GM21723 (cell line): Measurements from ENCODE around the gene LYVE1.

Source experiments
- ATAC-seq: cut with Tn5 transposase; IDR thresholded peaks from one replicate; pipeline ENCODE4 v1.9.1; 2021; ENCODE audit warnings: mild to moderate bottlenecking, moderate library complexity; ENCODE audit not compliant: unreplicated experiment

LYVE1 gene

DNA sequence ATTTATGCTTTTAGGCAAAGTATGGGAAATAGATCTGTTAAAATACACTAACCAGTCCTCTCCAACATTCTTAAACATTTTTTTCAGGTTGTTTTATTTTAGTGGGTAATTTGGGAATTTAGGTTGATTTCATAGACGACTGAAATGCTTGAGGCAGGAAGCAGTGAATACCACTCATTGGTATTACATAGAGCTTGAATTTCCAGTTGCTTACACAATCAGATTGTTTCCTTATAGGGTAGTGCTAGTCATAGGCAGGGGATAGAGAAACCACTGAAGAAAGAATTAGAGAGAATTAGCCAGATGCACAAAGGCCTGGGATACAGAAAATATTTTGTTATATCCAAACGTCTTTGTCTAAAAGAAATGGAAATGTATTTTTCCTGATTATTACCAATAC lies 23.9 kb upstream of the LYVE1 start:
- no peak for ATAC-seq

- ATAC-seq = no peak
Observed at GRCh38 chr11:10591741-10592140, 23.3 kb upstream of the LYVE1 start.

DNA sequence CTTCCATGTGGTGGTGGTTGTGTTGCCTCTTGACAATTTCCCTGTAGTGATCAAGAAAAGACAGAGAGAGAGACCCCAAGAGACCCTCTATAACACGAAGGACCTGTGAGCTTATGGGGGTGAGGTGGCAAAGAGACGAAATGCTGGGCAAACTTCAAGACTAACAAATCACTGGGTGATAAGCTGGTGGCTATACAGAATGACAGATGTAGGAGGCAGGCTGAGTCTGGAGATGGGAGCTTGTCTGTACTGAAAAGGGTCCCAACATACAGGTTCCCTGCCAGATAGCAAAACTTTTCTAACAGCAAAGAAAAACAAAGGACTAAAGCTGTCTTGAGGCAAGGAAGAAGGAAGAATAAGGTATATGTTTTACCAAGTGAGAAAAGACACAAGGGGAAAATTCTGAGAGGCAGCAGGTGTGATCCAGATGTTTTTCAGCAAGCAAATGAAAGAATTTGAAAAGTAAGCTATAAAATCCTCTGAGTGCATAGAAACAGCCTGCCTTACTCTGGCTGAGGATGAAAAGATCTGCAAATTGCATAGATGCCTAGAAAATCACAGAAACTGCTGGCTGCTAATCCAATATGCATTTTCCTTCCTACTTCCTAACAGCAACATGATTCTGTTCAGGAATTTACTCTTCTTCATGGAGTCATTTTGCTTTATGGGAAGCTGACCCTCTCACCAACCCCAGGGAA lies 21.9 kb upstream of the LYVE1 start:
- ATAC-seq = no peak

- ATAC-seq = no peak
Observed at GRCh38 chr11:10588904-10589303, 20.4 kb upstream of the LYVE1 start.

DNA sequence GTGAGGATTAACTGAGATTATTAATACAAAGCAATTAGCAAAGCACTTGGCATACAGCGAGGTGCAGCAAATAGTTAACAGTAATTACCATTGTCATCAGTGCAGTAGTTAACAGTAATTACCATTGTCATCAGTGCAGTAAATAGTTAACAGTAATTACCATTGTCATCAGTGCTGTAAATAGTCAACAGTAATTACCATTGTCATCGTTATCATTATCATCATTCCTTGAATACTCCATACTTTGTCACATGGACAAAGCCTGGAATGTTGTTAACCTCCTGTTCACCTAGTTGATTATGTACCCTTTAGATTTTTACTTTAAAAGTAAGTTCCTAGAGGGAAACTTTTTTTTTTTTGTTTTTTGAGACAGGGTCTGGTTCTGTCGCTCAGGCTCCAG lies 19.5 kb upstream of the LYVE1 start:
- ATAC-seq = no peak

DNA sequence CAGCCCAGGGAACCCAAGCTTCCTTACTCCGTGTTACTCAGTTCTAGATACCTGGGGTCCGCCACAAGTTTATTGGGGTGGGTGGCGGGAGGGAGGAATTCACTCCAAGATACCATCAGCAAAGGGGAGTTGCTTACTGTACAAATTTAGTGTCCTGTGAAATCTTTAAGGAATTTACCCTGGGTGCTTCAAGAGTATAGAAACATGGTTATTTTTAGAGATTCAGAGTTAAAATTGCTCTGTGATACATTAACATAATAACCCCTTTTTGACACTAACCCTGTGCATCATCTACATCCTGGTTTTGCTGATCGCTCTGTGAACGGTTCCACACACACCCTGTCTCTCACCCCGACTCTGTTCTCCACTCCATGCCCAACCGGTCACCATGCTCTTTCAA lies 18.9 kb upstream of the LYVE1 start:
- no peak for ATAC-seq

GRCh38 chr11:10584071-10584501 lies 15.6 kb upstream of the LYVE1 start:
- ATAC-seq = no peak

- no peak for ATAC-seq
Observed at GRCh38 chr11:10581481-10582019, 13.1 kb upstream of the LYVE1 start.

DNA sequence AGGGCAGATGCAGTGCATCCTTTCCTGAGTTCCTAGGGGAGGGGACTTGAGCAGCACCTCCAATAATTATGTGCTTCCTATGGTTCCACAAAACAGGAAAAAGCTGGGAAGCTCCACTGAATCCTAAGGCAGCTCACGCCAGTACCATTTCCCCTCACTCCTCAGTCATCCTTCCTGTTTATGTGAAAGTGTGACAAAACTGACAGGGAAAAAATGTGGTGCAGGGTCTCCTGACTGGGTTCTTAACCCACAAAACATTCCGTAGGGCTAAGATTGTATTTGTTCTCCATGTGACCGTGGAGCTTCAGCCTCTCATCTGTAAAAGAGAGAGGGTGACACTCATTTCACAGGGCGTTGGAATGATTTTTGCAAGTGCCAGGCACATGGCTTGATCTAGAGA lies 12.2 kb upstream of the LYVE1 start:
- ATAC-seq = no peak

DNA sequence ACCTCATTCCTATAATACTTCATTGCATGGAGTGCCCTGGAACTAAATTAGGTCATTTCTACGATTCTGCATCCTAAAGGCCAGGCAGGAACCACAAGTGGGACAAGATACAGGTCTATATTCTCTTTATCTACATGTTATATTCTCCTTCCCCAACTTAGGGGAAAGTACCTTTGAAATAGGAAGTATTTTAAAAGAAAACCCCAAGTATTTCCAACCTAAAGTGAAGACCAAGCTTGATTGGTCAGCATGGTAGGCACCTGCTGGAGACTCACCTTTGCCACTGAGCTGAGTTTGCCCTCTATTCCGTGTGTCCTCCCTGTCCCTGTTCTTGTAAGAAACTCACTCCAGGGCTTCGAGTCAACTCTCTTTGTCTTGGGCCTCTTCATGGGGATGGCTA lies 11.2 kb upstream of the LYVE1 start:
- ATAC-seq = no peak

- ATAC-seq = no peak
Observed at GRCh38 chr11:10576035-10576398, 7.6 kb upstream of the LYVE1 start.

GRCh38 chr11:10575346-10576034 lies 7.0 kb upstream of the LYVE1 start:
- no peak for ATAC-seq

DNA sequence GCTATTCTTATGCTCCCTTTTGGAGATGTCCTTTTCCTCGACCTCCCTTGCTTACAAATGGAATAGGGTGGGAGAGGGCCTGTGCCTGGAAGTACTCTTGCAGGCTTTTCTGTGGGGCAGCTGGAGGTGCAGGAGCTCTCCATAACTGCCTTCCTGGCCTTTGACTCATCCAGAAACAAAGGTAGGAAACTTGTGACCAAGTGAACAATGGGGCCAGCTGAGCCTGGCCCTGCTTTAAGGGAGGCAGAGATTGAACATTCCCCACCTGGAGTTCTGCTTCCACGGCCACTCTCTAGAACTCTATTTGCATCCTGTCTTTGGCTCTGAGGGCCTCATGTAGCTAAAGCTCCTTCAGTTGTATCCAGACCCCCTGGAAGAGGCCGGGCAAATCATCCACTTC lies 5.1 kb upstream of the LYVE1 start:
- ATAC-seq = no peak

DNA sequence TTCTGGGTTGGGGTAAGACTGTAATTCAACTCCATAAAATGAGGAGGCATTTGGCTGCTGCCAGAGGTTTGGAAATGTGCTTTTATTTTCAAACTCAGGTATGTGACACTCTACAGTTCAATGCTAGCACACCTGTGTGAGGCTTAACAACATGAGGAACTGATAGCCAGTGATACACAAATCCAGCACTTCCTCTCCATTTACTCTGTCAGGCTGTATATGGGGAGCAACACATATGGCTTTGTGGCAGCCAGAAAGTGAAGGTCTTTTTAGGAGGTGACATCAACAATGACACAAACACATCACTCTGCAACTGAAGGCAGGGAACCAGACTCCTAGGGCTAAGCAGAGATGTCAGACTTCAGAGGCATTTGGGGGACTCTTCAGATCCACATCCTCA lies 4.6 kb upstream of the LYVE1 start:
- no peak for ATAC-seq

DNA sequence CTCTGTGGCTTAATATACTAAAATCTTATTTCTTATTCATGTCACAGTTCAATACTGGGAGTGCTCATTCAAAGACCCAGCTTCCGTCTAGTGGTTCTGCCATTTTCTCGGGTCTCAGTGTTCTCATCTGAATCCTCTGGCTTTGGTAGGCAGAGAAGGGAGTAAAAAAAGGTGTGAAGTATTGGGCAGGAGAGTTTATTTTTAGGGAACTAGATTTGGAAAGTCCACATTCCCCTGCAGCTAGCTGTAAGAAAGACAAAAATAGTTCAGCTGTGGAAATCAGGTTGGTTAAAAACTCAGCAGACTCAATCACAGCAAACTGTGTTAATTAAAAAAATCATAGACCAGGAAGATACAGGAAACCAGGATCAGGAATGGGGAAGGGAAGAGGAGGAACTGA lies 4.1 kb upstream of the LYVE1 start:
- ATAC-seq = no peak

GRCh38 chr11:10567446-10567845 lies 1.0 kb downstream of the LYVE1 start:
- no peak for ATAC-seq

GRCh38 chr11:10566257-10566957 lies 2.1 kb downstream of the LYVE1 start:
- ATAC-seq = no peak

GRCh38 chr11:10565493-10565892 lies 3.0 kb downstream of the LYVE1 start:
- ATAC-seq = no peak

DNA sequence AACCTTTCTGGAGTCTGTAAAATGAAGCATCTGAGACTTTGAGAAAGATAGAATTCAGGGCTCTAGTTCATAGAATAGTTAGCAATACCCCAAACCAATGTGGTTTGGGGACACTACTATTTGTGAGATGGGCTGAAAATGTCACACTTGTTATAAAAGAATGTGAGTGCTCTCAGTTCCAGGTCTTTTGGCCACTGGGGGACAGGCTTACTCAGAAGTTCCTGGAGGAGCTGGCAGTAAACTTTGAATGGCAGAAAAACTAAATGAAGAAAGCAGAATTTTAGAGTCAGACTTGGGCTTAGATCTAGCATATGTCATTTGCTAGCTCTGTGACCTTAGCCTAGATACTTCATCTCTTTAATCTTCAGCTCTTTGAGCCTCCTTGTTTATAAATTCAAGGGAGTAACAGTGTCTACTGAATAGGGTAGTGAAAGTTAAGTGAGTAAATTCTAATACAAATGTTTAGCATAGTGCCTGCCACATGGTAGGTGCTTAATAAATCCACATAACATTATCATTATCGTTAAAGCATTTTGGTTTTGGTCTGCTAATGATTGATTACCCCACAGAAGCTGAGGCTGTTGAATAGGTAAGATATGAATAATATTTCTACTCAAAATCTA lies 3.7 kb downstream of the LYVE1 start:
- ATAC-seq = no peak

GRCh38 chr11:10564030-10564429 lies 4.4 kb downstream of the LYVE1 start:
- ATAC-seq = no peak

GRCh38 chr11:10561947-10562346 lies 6.5 kb downstream of the LYVE1 start:
- no peak for ATAC-seq
